H1 (cell line): ENCODE data around the gene ELP4. TPM values are rescaled to one million over a fixed set of nuclear protein-coding genes. Genes with fewer than 3 reads are reported as not detected.

Experiments
- CTCF ChIA-PET: fragments of 300-600 bp; sonication (Branson Sonifier 250); formaldehyde crosslinking; loops from one replicate; lab custom pipeline; 2021; ENCODE audit not compliant: partially characterized antibody; lab: Charles Lee
- POLR2A ChIA-PET: fragments of 300-600 bp; sonication (Branson Sonifier 250); formaldehyde crosslinking; loops from one replicate; lab custom pipeline; 2021; ENCODE audit warnings: inconsistent platforms; ENCODE audit not compliant: partially characterized antibody; lab: Charles Lee
- DNase-seq, 2 experiments: peaks; one replicate each; pipeline versions ENCODE4 v3.0.0 to v3.0.0-alpha.2; 2010 to 2022; ENCODE audit warnings: low spot score in 2 of 2, low read depth in 1 of 2, mixed read lengths in 1 of 2
- FAIRE-seq: peaks from 2 replicates; lab custom pipeline; 2011; peaks lifted over from hg19 to GRCh38; lab: Jason Lieb, UNC
- H2AFZ ChIP-seq: 2 replicates; pipeline ENCODE4 v1.8.1; 2012; ENCODE audit warnings: low read length, inconsistent platforms
- H2AK5ac ChIP-seq: 2 replicates; pipeline ENCODE4 v1.6.1; 2013; ENCODE audit warnings: low read depth, low read length
- H2BK120ac ChIP-seq: replicated peaks from 2 replicates; pipeline ENCODE3; 2013; ENCODE audit warnings: low read depth, low read length, inconsistent platforms
- H2BK12ac ChIP-seq: 2 replicates; pipeline ENCODE4 v1.6.1; 2013; ENCODE audit warnings: low read depth, low read length
- H2BK15ac ChIP-seq: 2 replicates; pipeline ENCODE4 v1.6.1; 2013; ENCODE audit warnings: low read length
- H2BK20ac ChIP-seq: 2 replicates; pipeline ENCODE4 v1.6.1; 2013; ENCODE audit warnings: low read length
- H2BK5ac ChIP-seq: 2 replicates; pipeline ENCODE4 v1.6.1; 2013; ENCODE audit warnings: low read depth, low read length
- H3K14ac ChIP-seq: 2 replicates; pipeline ENCODE4 v1.6.1; 2013; ENCODE audit warnings: inconsistent platforms; ENCODE audit not compliant: insufficient read length
- H3K18ac ChIP-seq: 2 replicates; pipeline ENCODE4 v1.6.1; 2013; ENCODE audit warnings: low read length; ENCODE audit errors: extremely low read depth
- H3K23ac ChIP-seq: 2 replicates; pipeline ENCODE4 v1.6.1; 2013; ENCODE audit warnings: inconsistent platforms; ENCODE audit not compliant: insufficient read length
- H3K23me2 ChIP-seq: 2 replicates; pipeline ENCODE4 v1.6.1; 2013; ENCODE audit warnings: low read depth, low read length
- H3K27ac ChIP-seq: 2 replicates; pipeline ENCODE4 v1.6.1; 2011; ENCODE audit warnings: low read depth, low read length, inconsistent platforms
- H3K27me3 ChIP-seq, 4 experiments: replicated peaks in 1 of 4; 1 replicate in 1 of 4; 2 replicates in 3 of 4; pipeline versions ENCODE4 v1.6.1 to v1.8.1; 2011 to 2013; ENCODE audit warnings: low read length in 3 of 4, mild to moderate bottlenecking in 3 of 4, inconsistent platforms in 2 of 4, mixed read lengths in 2 of 4, moderate library complexity in 1 of 4; ENCODE audit not compliant: control insufficient read depth in 3 of 4, insufficient read depth in 3 of 4; ENCODE audit errors: extremely low read depth in 1 of 4
- H3K36me3 ChIP-seq, 4 experiments: 2 replicates each; pipeline versions ENCODE4 v1.6.1 to v1.8.1; 2011 to 2013; ENCODE audit warnings: mild to moderate bottlenecking in 4 of 4, low read length in 3 of 4, moderate library complexity in 2 of 4, control low read depth in 1 of 4, inconsistent platforms in 1 of 4; ENCODE audit not compliant: insufficient read depth in 4 of 4, control insufficient read depth in 2 of 4
- H3K4ac ChIP-seq: replicated peaks from 2 replicates; pipeline ENCODE3; 2013; ENCODE audit warnings: low read length, low read depth, mixed read lengths, inconsistent platforms; ENCODE audit not compliant: insufficient read length
- H3K4me1 ChIP-seq, 4 experiments: replicated peaks in 1 of 4; 1 replicate in 1 of 4; 2 replicates in 3 of 4; pipeline versions ENCODE4 v1.6.1 to v1.8.1; 2011 to 2013; ENCODE audit warnings: low read length in 3 of 4, inconsistent platforms in 2 of 4, mixed read lengths in 1 of 4; ENCODE audit not compliant: insufficient read depth in 4 of 4, control insufficient read depth in 3 of 4
- H3K4me2 ChIP-seq, 2 experiments: 2 replicates each; pipeline versions ENCODE4 v1.6.1 to v1.8.1; 2011 to 2013; ENCODE audit warnings: low read depth in 2 of 2, low read length in 2 of 2, control low read depth in 1 of 2, inconsistent platforms in 1 of 2, mild to moderate bottlenecking in 1 of 2; ENCODE audit not compliant: insufficient read depth in 1 of 2
- H3K4me3 ChIP-seq, 4 experiments: fragments of 200-600, 300-600 bp in 1 of 4; sonication (generic), shearing (Covaris generic), sonication (Bioruptor Twin) in 1 of 4; 2 replicates each; pipeline versions ENCODE4 v1.5.1 to v1.8.1; 2011 to 2016; ENCODE audit warnings: low read length in 4 of 4, low read depth in 3 of 4, control low read depth in 2 of 4, inconsistent platforms in 2 of 4, mild to moderate bottlenecking in 2 of 4, mixed read lengths in 1 of 4, moderate library complexity in 1 of 4; ENCODE audit not compliant: insufficient read depth in 2 of 4; ENCODE audit errors: extremely low read depth in 1 of 4
- H3K56ac ChIP-seq: replicated peaks from 2 replicates; pipeline ENCODE3; 2013; ENCODE audit warnings: low read depth, mild to moderate bottlenecking, mixed read lengths, low read length, inconsistent platforms; ENCODE audit not compliant: insufficient read length
- H3K79me1 ChIP-seq: 2 replicates; pipeline ENCODE4 v1.6.1; 2013; ENCODE audit warnings: low read depth, low read length, control low read depth
- H3K79me2 ChIP-seq, 2 experiments: 2 replicates each; pipeline versions ENCODE4 v1.6.1 to v1.8.1; 2012 to 2013; ENCODE audit warnings: low read length in 2 of 2, mild to moderate bottlenecking in 2 of 2, inconsistent platforms in 1 of 2; ENCODE audit not compliant: insufficient read depth in 2 of 2, control insufficient read depth in 1 of 2
- H3K9ac ChIP-seq, 4 experiments: replicated peaks in 1 of 4; 1 replicate in 1 of 4; 2 replicates in 3 of 4; pipeline versions ENCODE4 v1.6.1 to v1.8.1; 2011 to 2013; ENCODE audit warnings: low read depth in 3 of 4, low read length in 3 of 4, control low read depth in 2 of 4, mild to moderate bottlenecking in 2 of 4, moderate library complexity in 2 of 4, inconsistent platforms in 1 of 4; ENCODE audit errors: extremely low read depth in 1 of 4
- H3K9me3 ChIP-seq, 2 experiments: 2 replicates each; pipeline versions ENCODE4 v1.6.1 to v1.8.1; 2012 to 2013; ENCODE audit warnings: mild to moderate bottlenecking in 2 of 2, moderate library complexity in 2 of 2, control low read depth in 1 of 2, inconsistent platforms in 1 of 2, low read depth in 1 of 2, low read length in 1 of 2, mixed read lengths in 1 of 2; ENCODE audit not compliant: insufficient read depth in 2 of 2
- H4K20me1 ChIP-seq, 2 experiments: replicated peaks in 1 of 2; 2 replicates each; pipeline versions ENCODE3 to v1.8.1; 2011 to 2013; ENCODE audit warnings: inconsistent platforms in 2 of 2, low read length in 2 of 2, mild to moderate bottlenecking in 1 of 2; ENCODE audit not compliant: insufficient read depth in 2 of 2, control insufficient read depth in 1 of 2
- H4K5ac ChIP-seq: 2 replicates; pipeline ENCODE4 v1.6.1; 2013; ENCODE audit warnings: low read length, low read depth, mixed read lengths, inconsistent platforms; ENCODE audit not compliant: insufficient read length
- H4K8ac ChIP-seq: 2 replicates; pipeline ENCODE4 v1.8.0; 2013; ENCODE audit warnings: mild to moderate bottlenecking, moderate library complexity, low read length, inconsistent platforms; ENCODE audit not compliant: insufficient read depth; ENCODE audit errors: extremely low read depth
- H4K91ac ChIP-seq: replicated peaks from 2 replicates; pipeline ENCODE3; 2013; ENCODE audit warnings: low read length, mixed read lengths, inconsistent platforms; ENCODE audit not compliant: insufficient read length
- BACH1 ChIP-seq: IDR thresholded peaks from 2 replicates; pipeline ENCODE4 v1.6.1; 2012; ENCODE audit warnings: low read length, improper control_type of control experiment
- BRCA1 ChIP-seq: IDR thresholded peaks from 2 replicates; pipeline ENCODE4 v1.6.1; 2012; ENCODE audit warnings: low read depth, low read length, improper control_type of control experiment
- CEBPB ChIP-seq: IDR thresholded peaks from 2 replicates; pipeline ENCODE4 v1.6.1; 2012; ENCODE audit warnings: low read depth, low read length
- GABPA ChIP-seq: IDR thresholded peaks from 2 replicates; pipeline ENCODE4 v1.6.1; 2011; ENCODE audit warnings: mild to moderate bottlenecking, low read length, moderate library complexity, borderline replicate concordance; ENCODE audit not compliant: insufficient read depth
- PHF8 ChIP-seq: fragments of 200-600 bp; sonication (generic); conservative IDR thresholded peaks from 2 replicates; pipeline ENCODE4 v1.7.1; 2012; ENCODE audit warnings: low read depth, mild to moderate bottlenecking, inconsistent platforms, low read length, moderate library complexity
- POLR2A ChIP-seq, 2 experiments: IDR thresholded peaks; 1 replicate in 1 of 2; 2 replicates in 1 of 2; pipeline ENCODE4 v1.6.1; 2011; ENCODE audit warnings: low read depth in 2 of 2, low read length in 2 of 2, mild to moderate bottlenecking in 2 of 2; ENCODE audit errors: control extremely low read depth in 1 of 2
- RAD21 ChIP-seq, 2 experiments: IDR thresholded peaks in 1 of 2; conservative IDR thresholded peaks in 1 of 2; 2 replicates each; pipeline ENCODE4 v1.6.1; 2011; ENCODE audit warnings: low read depth in 2 of 2, low read length in 2 of 2, improper control_type of control experiment in 1 of 2, inconsistent platforms in 1 of 2, mild to moderate bottlenecking in 1 of 2, moderate library complexity in 1 of 2
- RFX5 ChIP-seq: IDR thresholded peaks from 2 replicates; pipeline ENCODE4 v1.6.1; 2011; ENCODE audit warnings: low read depth, low read length, improper control_type of control experiment, borderline replicate concordance
- RXRA ChIP-seq: IDR thresholded peaks from 2 replicates; pipeline ENCODE4 v1.6.1; 2011; ENCODE audit warnings: low read depth, mild to moderate bottlenecking, low read length, moderate library complexity; ENCODE audit not compliant: insufficient read depth
- TAF7 ChIP-seq: optimal IDR thresholded peaks from 2 replicates; pipeline ENCODE3; 2011; ENCODE audit warnings: low read depth, mild to moderate bottlenecking, inconsistent platforms, low read length, moderate library complexity, borderline replicate concordance
- TBP ChIP-seq: IDR thresholded peaks from 2 replicates; pipeline ENCODE4 v1.6.1; 2011; ENCODE audit warnings: low read depth, low read length, improper control_type of control experiment
- TEAD4 ChIP-seq: IDR thresholded peaks from 2 replicates; pipeline ENCODE4 v1.6.1; 2012; ENCODE audit warnings: low read depth, low read length, inconsistent platforms, mixed read lengths
- WGBS, 2 experiments: shearing (Covaris generic) in 1 of 2; methylation state at CpG; one replicate each; pipeline versions ENCODE4 v1.1.6 to v1.1.7; 2013 to 2015; ENCODE audit warnings: low lambda C conversion rate in 2 of 2, mixed read lengths in 2 of 2, inconsistent platforms in 1 of 2, low coverage in 1 of 2, missing lambda C conversion rate in 1 of 2; ENCODE audit not compliant: insufficient replicate concordance in 2 of 2, insufficient coverage in 1 of 2, insufficient read length in 1 of 2; ENCODE audit errors: extremely low coverage in 1 of 2, missing lambda C conversion rate in 1 of 2; 5-methylcytosine and 5-hydroxymethylcytosine counted together
- polyA plus RNA-seq, 7 experiments: library from polyadenylated mRNA; depleted of rRNA in 3 of 7; stranded (reverse) in 5 of 7; unstranded in 2 of 7; fragments of >200 nt in 5 of 7; fragments of 200-250 nt in 2 of 7; gene quantifications; 1 replicate in 5 of 7; 2 replicates in 1 of 7; 4 replicates in 1 of 7; pipeline versions ENCODE4 v1.2.1 to v1.2.3, GENCODE V29; 2011 to 2013; ENCODE audit warnings: missing spikeins in 2 of 7, mixed read lengths in 2 of 7
- total RNA-seq: library from RNA; stranded (reverse); fragmentation: NEBNext Ultra II Directional; extraction: Animal tissue kit (Norgen Biotek cat#: 25700); gene quantifications from 2 replicates; pipeline ENCODE4 v1.2.1, GENCODE V29; 2021
- TF ChIP-seq, protein P1 (sequence below): IDR thresholded peaks from 2 replicates; pipeline ENCODE4 v1.6.1; 2012; ENCODE audit warnings: inconsistent platforms

Gene ELP4
- total and polyA plus RNA-seq, 2 of the 8 experiments (the other 6 are each of a cell fraction or from before 2014, with no cell fraction given), result 14.0 to 18.6 TPM

DNA sequence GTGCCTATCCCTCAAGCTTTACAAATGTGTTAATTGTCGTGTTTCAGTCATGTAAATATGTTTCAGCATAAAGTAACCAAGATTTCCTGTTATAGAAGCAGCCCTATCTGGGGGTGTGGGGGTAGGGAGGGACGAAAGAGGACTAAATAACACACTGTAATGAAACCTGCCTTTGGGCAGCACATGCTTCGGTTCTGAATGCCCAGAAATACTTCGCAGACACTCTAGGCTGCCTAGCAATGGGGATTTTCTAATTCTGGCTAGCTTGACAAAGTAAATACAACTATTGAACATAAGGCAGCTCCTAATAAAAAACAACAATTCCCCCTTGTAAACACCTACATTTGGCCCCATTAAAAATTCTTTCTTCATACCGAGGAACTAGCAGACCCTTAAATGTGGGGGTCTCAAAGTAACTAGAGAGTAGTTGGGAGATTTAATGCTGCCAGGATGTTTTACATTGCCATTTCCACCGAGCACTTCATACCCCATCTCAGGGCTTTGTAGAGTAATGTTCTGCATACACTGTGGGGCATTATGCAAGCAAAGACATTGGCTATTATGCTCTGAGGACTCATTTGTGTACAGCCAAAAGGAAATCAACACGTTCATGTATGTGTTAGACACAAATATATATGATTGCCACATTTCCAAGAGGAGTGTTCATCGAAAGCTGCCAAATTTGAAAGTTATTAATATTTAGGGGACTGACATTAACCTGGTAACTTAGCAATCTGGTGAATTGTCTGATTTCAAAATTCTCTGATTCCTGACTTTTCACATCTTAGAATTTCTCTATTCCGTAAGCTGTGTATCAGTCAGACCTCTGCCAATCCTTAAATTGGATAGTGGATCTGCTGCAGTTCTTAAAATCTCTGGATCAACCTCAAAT, 259.4 kb downstream of the ELP4 start:
- Histone ChIP-seq H2AFZ (no peak overlapping the region), H4K20me1 (no peaks in the 10 kb centered on the region), H4K91ac (no peak overlapping the region), H4K8ac (no peak overlapping the region), H2AK5ac (no peak overlapping the region), H3K4me3 (no peak overlapping the region), H3K27ac (no peak overlapping the region), H3K56ac (no peak overlapping the region), H2BK12ac (no peak overlapping the region), H3K23me2 (no peaks in the 10 kb centered on the region), H3K79me2 (no peaks in the 10 kb centered on the region), H2BK120ac (no peak overlapping the region), H3K4me1 (peaks cover 0 to 5% (median 0%) of the 10 kb centered on the region in 4 experiments; a peak in 1 of 7 replicates), H3K23ac (no peak overlapping the region), H3K27me3 (no peaks in the 10 kb centered on the region), H3K79me1 (no peaks in the 10 kb centered on the region), H3K9ac (no peak overlapping the region), H3K18ac (no peak overlapping the region), H4K5ac (no peak overlapping the region), H2BK15ac (no peak overlapping the region), H2BK5ac (no peak overlapping the region), H3K4ac (no peak overlapping the region), H3K9me3 (no peaks in the 10 kb centered on the region), H3K4me2 (no peak overlapping the region), H2BK20ac (no peak overlapping the region), H3K14ac (no peak overlapping the region), H3K36me3 (no peaks in the 10 kb centered on the region)
- no peak for DNase-seq
- 70% methylated on average over 9 of the region's 9 CpGs; no CpG with 5 or more reads in 1 of the 2 experiments for WGBS, 2 experiments
- no peak for FAIRE-seq
- CTCF ChIA-PET, result interaction anchor here (0.7 to 1.6 kb wide), 2 partner anchors 102 to 230 kb away, joined by 3 to 4 read pairs; no protein-coding TSS in a partner anchor
- POLR2A ChIA-PET, result no interaction called here
- TF ChIP-seq, protein P1, sequence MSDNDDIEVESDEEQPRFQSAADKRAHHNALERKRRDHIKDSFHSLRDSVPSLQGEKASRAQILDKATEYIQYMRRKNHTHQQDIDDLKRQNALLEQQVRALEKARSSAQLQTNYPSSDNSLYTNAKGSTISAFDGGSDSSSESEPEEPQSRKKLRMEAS, result no peak
- TF ChIP-seq BACH1 (no peak), TBP (no peak), RFX5 (no peak), GABPA (no peak), BRCA1 (no peak), PHF8 (no peak), POLR2A (IDR thresholded peaks at IDR 0.05; ENCODE audit: control extremely low read depth in 1 of 2, low read depth in 2 of 2, low read length in 2 of 2) (no peak), CEBPB (no peak), RAD21 (IDR thresholded peaks at IDR 0.05 in 1 of 2, conservative IDR thresholded peaks at IDR 0.05 in 1 of 2; ENCODE audit: low read depth in 2 of 2, low read length in 2 of 2) (no peak), TAF7 (no peak), TEAD4 (no peak), RXRA (no peak)
